WTC11 (cell line): ENCODE results near the gene EFCAB12. TPM values are rescaled to one million over a fixed set of nuclear protein-coding genes. Genes with fewer than 3 reads are reported as not detected.

Experiments used
- ATAC-seq: fragments of 200-7000 bp; cut with Tn5 transposase; 2 replicates; pipeline ENCODE4 v1.10.0; 2021; ENCODE audit warnings: mild to moderate bottlenecking, moderate library complexity
- CTCF ChIA-PET: fragments of 300-600 bp; sonication (Branson Sonifier 250); formaldehyde crosslinking; loops from one replicate; lab custom pipeline; 2021; ENCODE audit warnings: antibody characterized with exemption; lab: Charles Lee
- POLR2A ChIA-PET: fragments of 350-600 bp; sonication (Branson Sonifier 250); formaldehyde crosslinking; loops from one replicate; lab custom pipeline; 2021; ENCODE audit warnings: antibody characterized with exemption; lab: Charles Lee
- DNase-seq: peaks from one replicate; pipeline ENCODE4 v3.0.0; 2021; ENCODE audit warnings: low spot score
- H3K27ac Mint-ChIP-seq: 2 replicates; pipeline ENCODE4 v1.8.0; 2021; ENCODE audit warnings: mixed read lengths
- H3K27me3 Mint-ChIP-seq: 2 replicates; pipeline ENCODE4 v1.8.0; 2021; ENCODE audit warnings: low read depth, mild to moderate bottlenecking, moderate library complexity, mixed read lengths
- H3K36me3 Mint-ChIP-seq: 2 replicates; pipeline ENCODE4 v1.8.0; 2021; ENCODE audit warnings: mixed read lengths
- H3K4me1 Mint-ChIP-seq: 2 replicates; pipeline ENCODE4 v1.8.0; 2022; ENCODE audit warnings: mixed read lengths
- H3K4me3 Mint-ChIP-seq: 2 replicates; pipeline ENCODE4 v1.8.0; 2021; ENCODE audit warnings: mild to moderate bottlenecking, moderate library complexity, mixed read lengths
- H3K9me3 Mint-ChIP-seq: 2 replicates; pipeline ENCODE4 v1.8.0; 2021; ENCODE audit warnings: mixed read lengths
- ATF1 ChIP-seq: sonication (generic); formaldehyde crosslinking; IDR thresholded peaks from 2 replicates; pipeline ENCODE4 v1.8.1; 2023; ENCODE audit warnings: mild to moderate bottlenecking, moderate library complexity, missing genetic modification reagents
- FOXK1 ChIP-seq: sonication (generic); formaldehyde crosslinking; IDR thresholded peaks from 2 replicates; pipeline ENCODE4 v1.8.0; 2022; ENCODE audit warnings: mild to moderate bottlenecking, moderate library complexity, missing genetic modification reagents
- IRF2 ChIP-seq: sonication (generic); formaldehyde crosslinking; IDR thresholded peaks from 2 replicates; pipeline ENCODE4 v1.8.0; 2022; ENCODE audit warnings: low read depth, missing genetic modification reagents, borderline replicate concordance
- KAT7 ChIP-seq: sonication (generic); formaldehyde crosslinking; IDR thresholded peaks from 2 replicates; pipeline ENCODE4 v1.8.1; 2023; ENCODE audit warnings: missing genetic modification reagents, mild to moderate bottlenecking, borderline replicate concordance
- MXD4 ChIP-seq: fragments of 250-450 bp; sonication (Bioruptor Pico); IDR thresholded peaks from 2 replicates; pipeline ENCODE4 v1.8.0; 2021; ENCODE audit warnings: mild to moderate bottlenecking, moderate library complexity, borderline replicate concordance
- NFE2L1 ChIP-seq: sonication (generic); formaldehyde crosslinking; IDR thresholded peaks from 2 replicates; pipeline ENCODE4 v1.8.1; 2023; ENCODE audit warnings: missing genetic modification reagents
- NR2C2 ChIP-seq: sonication (generic); formaldehyde crosslinking; IDR thresholded peaks from 2 replicates; pipeline ENCODE4 v1.8.0; 2022; ENCODE audit warnings: mild to moderate bottlenecking, missing genetic modification reagents
- NR3C1 ChIP-seq: sonication (generic); formaldehyde crosslinking; conservative IDR thresholded peaks from 2 replicates; pipeline ENCODE4 v1.8.1; 2023; ENCODE audit warnings: low read depth, mild to moderate bottlenecking, missing genetic modification reagents
- SP1 ChIP-seq: sonication (generic); formaldehyde crosslinking; conservative IDR thresholded peaks from 2 replicates; pipeline ENCODE4 v1.8.1; 2022; ENCODE audit warnings: missing genetic modification reagents
- ZBTB43 ChIP-seq: sonication (generic); formaldehyde crosslinking; IDR thresholded peaks from 2 replicates; pipeline ENCODE4 v1.8.1; 2023; ENCODE audit warnings: mild to moderate bottlenecking, missing genetic modification reagents
- ZNF219 ChIP-seq: sonication (generic); formaldehyde crosslinking; IDR thresholded peaks from 2 replicates; pipeline ENCODE4 v1.8.0; 2023; ENCODE audit warnings: missing genetic modification reagents, mild to moderate bottlenecking, borderline replicate concordance
- total RNA-seq: library from RNA; stranded (reverse); gene quantifications from 3 replicates; pipeline ENCODE4 v1.2.3, GENCODE V29; 2021
- TF ChIP-seq, protein P1 (sequence below): sonication (generic); formaldehyde crosslinking; IDR thresholded peaks from 2 replicates; pipeline ENCODE4 v1.8.0; 2022; ENCODE audit warnings: mild to moderate bottlenecking, missing genetic modification reagents
- TF ChIP-seq, protein P2 (sequence below): fragments of 250-450 bp; sonication (Bioruptor Pico); IDR thresholded peaks from 2 replicates; pipeline ENCODE4 v2.1.2; 2022; ENCODE audit warnings: mild to moderate bottlenecking, moderate library complexity
- TF ChIP-seq, protein P3 (sequence below): sonication (generic); formaldehyde crosslinking; IDR thresholded peaks from 2 replicates; pipeline ENCODE4 v1.8.1; 2022; ENCODE audit warnings: low read depth, mild to moderate bottlenecking, moderate library complexity, missing genetic modification reagents, borderline replicate concordance
- TF ChIP-seq, protein P4 (sequence below): fragments of 250-450 bp; sonication (Bioruptor Pico); conservative IDR thresholded peaks from 2 replicates; pipeline ENCODE4 v1.9.0; 2021; ENCODE audit warnings: mild to moderate bottlenecking
- TF ChIP-seq, protein P5 (sequence below): sonication (generic); formaldehyde crosslinking; IDR thresholded peaks from 2 replicates; pipeline ENCODE4 v1.8.1; 2022; ENCODE audit warnings: missing genetic modification reagents, borderline replicate concordance

Gene EFCAB12
- total RNA-seq, 1 experiment from 2014 or later = 0.20 TPM

DNA sequence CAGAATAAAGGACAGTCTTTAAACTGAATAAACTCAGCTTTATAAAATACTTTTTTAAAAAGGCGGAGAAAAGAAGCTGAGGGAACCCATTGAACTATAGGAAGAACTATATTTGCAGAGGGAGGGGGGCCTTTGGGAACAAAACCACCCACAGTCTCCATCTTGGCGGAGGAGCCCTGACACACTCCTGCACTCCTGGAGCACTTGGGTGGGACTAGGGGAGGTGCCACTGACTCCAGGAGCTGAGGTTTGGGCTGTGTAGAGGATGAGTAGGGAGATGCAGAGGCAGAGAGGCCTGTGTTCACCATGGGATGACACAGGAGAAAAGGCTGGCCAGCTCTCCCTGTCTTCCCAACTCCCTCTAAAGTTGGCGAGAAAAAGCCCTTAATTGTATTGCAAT, 47.4 kb upstream of the EFCAB12 start:
- ChIA-PET POLR2A (interaction anchor here (0.6 kb wide), 1 partner anchor 75 kb away, joined by 3 read pairs; no protein-coding TSS in a partner anchor), CTCF (interaction anchor here (0.7 to 2.6 kb wide), 2 partner anchors 14 to 92 kb away, joined by 3 to 8 read pairs; no protein-coding TSS in a partner anchor)
- ATAC-seq = no peak
- no peaks in the 10 kb centered on the region for H3K4me1 Mint-ChIP-seq
- peaks cover 14% of the 10 kb centered on the region; the same call in 1 of the 2 replicates for H3K36me3 Mint-ChIP-seq
- no peaks in the 10 kb centered on the region for H3K27me3 Mint-ChIP-seq
- H3K27ac Mint-ChIP-seq = no peak overlapping the region
- no peak overlapping the region for H3K4me3 Mint-ChIP-seq
- no peaks in the 10 kb centered on the region for H3K9me3 Mint-ChIP-seq
- TF ChIP-seq MXD4 = no peak
- TF ChIP-seq, protein P1, sequence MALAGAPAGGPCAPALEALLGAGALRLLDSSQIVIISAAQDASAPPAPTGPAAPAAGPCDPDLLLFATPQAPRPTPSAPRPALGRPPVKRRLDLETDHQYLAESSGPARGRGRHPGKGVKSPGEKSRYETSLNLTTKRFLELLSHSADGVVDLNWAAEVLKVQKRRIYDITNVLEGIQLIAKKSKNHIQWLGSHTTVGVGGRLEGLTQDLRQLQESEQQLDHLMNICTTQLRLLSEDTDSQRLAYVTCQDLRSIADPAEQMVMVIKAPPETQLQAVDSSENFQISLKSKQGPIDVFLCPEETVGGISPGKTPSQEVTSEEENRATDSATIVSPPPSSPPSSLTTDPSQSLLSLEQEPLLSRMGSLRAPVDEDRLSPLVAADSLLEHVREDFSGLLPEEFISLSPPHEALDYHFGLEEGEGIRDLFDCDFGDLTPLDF = no peak
- TF ChIP-seq KAT7 = no peak
- no peak for TF ChIP-seq SP1 (CRISPR knock-in tag)
- TF ChIP-seq, protein P2, sequence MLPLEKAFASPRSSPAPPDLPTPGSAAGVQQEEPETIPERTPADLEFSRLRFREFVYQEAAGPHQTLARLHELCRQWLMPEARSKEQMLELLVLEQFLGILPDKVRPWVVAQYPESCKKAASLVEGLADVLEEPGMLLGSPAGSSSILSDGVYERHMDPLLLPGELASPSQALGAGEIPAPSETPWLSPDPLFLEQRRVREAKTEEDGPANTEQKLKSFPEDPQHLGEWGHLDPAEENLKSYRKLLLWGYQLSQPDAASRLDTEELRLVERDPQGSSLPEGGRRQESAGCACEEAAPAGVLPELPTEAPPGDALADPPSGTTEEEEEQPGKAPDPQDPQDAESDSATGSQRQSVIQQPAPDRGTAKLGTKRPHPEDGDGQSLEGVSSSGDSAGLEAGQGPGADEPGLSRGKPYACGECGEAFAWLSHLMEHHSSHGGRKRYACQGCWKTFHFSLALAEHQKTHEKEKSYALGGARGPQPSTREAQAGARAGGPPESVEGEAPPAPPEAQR (CRISPR knock-in tag) = no peak
- no peak for TF ChIP-seq ATF1
- TF ChIP-seq ZNF219 (CRISPR knock-in tag) = no peak
- TF ChIP-seq, protein P3, sequence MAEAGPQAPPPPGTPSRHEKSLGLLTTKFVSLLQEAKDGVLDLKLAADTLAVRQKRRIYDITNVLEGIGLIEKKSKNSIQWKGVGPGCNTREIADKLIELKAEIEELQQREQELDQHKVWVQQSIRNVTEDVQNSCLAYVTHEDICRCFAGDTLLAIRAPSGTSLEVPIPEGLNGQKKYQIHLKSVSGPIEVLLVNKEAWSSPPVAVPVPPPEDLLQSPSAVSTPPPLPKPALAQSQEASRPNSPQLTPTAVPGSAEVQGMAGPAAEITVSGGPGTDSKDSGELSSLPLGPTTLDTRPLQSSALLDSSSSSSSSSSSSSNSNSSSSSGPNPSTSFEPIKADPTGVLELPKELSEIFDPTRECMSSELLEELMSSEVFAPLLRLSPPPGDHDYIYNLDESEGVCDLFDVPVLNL = no peak
- TF ChIP-seq, protein P4, sequence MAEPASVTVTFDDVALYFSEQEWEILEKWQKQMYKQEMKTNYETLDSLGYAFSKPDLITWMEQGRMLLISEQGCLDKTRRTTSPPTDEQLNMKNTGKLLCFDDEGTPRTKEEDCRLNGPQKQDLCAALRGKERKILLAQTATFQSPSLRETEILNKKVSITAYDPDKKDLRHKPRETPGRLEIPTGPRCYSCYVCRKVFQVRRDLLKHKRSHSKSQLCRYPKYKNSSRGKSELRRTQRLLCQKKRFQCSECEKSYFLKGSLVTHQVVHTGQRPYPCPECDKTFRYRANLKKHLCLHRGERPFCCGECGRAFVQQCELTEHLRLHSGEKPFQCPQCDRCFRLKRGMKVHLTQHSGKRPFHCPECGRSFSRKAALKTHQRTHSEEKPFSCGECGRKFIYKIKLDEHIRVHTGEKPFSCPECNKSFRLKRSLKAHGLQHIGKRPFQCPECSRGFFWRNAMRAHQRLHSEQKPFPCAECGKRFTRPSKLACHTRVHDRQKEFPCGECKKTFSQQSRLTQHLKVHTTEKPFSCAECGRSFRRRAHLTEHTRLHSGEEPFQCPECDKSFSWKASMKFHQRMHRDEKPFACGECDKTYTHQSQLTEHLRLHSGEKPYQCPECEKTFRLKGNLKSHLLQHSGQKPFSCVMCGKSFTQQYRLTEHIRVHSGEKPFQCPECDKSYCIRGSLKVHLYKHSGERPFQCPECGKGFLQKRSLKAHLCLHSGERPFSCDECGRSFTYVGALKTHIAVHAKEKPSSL (CRISPR knock-in tag) = no peak
- no peak for DNase-seq

DNA sequence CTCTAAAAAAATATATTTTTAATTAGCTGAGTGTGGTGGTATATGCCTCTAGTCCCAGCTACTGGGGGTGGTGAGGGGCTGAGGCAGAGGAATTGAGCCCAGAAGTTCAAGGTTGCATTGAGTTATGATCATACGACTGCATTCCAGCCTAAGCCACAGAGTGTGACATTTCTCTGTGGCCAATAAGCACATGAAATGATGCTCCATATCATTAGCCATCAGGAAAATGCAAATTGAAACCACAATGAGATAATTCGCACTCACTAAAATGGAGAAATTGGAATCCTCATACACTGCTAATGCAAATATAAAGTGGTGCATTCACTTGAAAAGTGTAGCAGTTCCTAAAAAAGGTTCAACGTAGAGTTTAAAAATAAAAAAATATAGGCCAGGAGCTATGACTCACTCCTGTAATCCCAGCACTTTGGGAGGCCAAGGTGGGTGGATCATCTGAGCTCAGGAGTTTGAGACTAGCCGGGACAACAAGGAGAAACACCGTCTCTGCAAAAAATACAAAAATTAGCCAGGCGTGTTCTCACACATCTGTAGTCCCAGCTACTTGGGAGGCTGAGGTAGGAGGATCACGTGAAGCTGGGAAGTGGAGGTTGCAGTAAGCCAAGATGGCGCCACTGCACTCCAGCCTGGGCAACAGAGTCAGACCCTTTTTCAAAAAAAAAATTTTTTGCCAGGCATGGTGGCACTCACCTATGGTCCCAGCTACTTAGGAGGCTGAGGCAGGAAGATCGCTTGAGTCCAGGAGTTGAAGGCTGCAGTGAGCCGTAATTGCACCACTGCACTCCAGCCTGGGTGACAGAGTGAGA, 46.8 kb upstream of the EFCAB12 start:
- TF ChIP-seq NFE2L1 (CRISPR knock-in tag) (no peak), NR2C2 (CRISPR knock-in tag) (no peak)
- TF ChIP-seq, protein P5, sequence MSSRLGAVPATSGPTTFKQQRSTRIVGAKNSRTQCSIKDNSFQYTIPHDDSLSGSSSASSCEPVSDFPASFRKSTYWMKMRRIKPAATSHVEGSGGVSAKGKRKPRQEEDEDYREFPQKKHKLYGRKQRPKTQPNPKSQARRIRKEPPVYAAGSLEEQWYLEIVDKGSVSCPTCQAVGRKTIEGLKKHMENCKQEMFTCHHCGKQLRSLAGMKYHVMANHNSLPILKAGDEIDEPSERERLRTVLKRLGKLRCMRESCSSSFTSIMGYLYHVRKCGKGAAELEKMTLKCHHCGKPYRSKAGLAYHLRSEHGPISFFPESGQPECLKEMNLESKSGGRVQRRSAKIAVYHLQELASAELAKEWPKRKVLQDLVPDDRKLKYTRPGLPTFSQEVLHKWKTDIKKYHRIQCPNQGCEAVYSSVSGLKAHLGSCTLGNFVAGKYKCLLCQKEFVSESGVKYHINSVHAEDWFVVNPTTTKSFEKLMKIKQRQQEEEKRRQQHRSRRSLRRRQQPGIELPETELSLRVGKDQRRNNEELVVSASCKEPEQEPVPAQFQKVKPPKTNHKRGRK (CRISPR knock-in tag) = no peak
- TF ChIP-seq, all 79 proteins: peak for 0
- H3K36me3 Mint-ChIP-seq = peaks cover 14% of the 10 kb centered on the region; the same call in 1 of the 2 replicates
- CTCF ChIA-PET = interaction anchor here (0.7 to 2.6 kb wide), 4 partner anchors 15 to 131 kb away, joined by 3 to 8 read pairs (median 3); no protein-coding TSS in a partner anchor
- no peak overlapping the region for H3K27ac Mint-ChIP-seq
- no peak overlapping the region for H3K4me3 Mint-ChIP-seq
- no peaks in the 10 kb centered on the region for H3K9me3 Mint-ChIP-seq
- ATAC-seq (no peak), DNase-seq (no peak)
- no peaks in the 10 kb centered on the region for H3K4me1 Mint-ChIP-seq
- POLR2A ChIA-PET = interaction anchor here (0.6 kb wide), 1 partner anchor 74 kb away, joined by 3 read pairs; no protein-coding TSS in a partner anchor
- no peaks in the 10 kb centered on the region for H3K27me3 Mint-ChIP-seq

- Mint-ChIP-seq H3K9me3 (no peaks in the 10 kb centered on the region), H3K36me3 (peaks cover 12% of the 10 kb centered on the region), H3K27ac (no peak overlapping the region; the same call in 1 of the 2 replicates), H3K27me3 (no peaks in the 10 kb centered on the region), H3K4me1 (no peaks in the 10 kb centered on the region), H3K4me3 (no peak overlapping the region)
- TF ChIP-seq SP1 (CRISPR knock-in tag) (no peak), ZBTB43 (CRISPR knock-in tag) (no peak), NR3C1 (CRISPR knock-in tag) (no peak), IRF2 (CRISPR knock-in tag) (no peak), FOXK1 (no peak)
- TF ChIP-seq, protein P3 = no peak
- CTCF ChIA-PET = no interaction called here
- no peak for ATAC-seq
- no peak for DNase-seq
- POLR2A ChIA-PET = no interaction called here
Measured at GRCh38 chr3:129473769-129474152, 45.3 kb upstream of the EFCAB12 start.
